Measurements from ENCODE around the gene COL18A1. TPM values are rescaled to one million over a fixed set of nuclear protein-coding genes. Genes with fewer than 3 reads are reported as not detected.
A peak's percentile ranks its signal among the peaks of the same experiment; 100 is the strongest.

The COL18A1 gene
- total and polyA plus RNA-seq, 2 donors from 2014 or later, result 150 to 316 TPM

DNA sequence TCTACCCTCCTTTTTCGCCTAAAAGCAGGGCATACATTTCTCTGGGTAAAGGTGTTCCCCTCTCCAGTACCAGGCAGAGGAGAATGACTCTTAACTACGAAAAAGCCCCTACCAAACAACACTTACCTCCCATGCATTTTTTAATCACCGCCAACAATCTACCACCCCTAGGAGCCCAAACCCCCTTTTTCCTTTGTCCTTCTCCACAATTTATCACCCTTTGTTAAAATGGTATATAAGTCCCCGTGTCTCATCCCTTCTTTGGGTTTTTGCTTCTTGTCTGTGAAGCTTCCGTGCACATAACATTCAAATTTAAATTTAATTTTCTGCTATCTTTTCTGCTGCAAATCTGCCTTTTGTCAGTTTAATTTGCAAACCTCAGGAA is 27.6 kb upstream of the COL18A1 start:
- Histone ChIP-seq H3K9me3 (ENCODE audit: control insufficient read depth in 2 of 3, insufficient read depth in 1 of 3, low read length in 3 of 3) (no peaks in the 10 kb centered on the region), H3K4me1 (ENCODE audit: control insufficient read depth in 2 of 3, insufficient read depth in 2 of 3, low read depth in 1 of 3, low read length in 3 of 3) (peaks cover 0 to 6% (median 5%) of the 10 kb centered on the region in 3 donors), H3K9ac (ENCODE audit: low read length in 3 of 3) (no peak overlapping the region), H3K27ac (ENCODE audit: low read depth in 2 of 2, low read length in 2 of 2) (no peak overlapping the region), H3K36me3 (ENCODE audit: control insufficient read depth in 2 of 3, insufficient read depth in 3 of 3, low read length in 3 of 3) (no peaks in the 10 kb centered on the region), H3K27me3 (ENCODE audit: control insufficient read depth, insufficient read depth, low read length) (no peaks in the 10 kb centered on the region), H3K4me3 (ENCODE audit: low read length in 3 of 3) (no peak overlapping the region)
- DNase-seq, result no peak
- intact Hi-C loops (cut with DNase I), result no loop called here
- no peak for FAIRE-seq
- TF ChIP-seq, protein P1, sequence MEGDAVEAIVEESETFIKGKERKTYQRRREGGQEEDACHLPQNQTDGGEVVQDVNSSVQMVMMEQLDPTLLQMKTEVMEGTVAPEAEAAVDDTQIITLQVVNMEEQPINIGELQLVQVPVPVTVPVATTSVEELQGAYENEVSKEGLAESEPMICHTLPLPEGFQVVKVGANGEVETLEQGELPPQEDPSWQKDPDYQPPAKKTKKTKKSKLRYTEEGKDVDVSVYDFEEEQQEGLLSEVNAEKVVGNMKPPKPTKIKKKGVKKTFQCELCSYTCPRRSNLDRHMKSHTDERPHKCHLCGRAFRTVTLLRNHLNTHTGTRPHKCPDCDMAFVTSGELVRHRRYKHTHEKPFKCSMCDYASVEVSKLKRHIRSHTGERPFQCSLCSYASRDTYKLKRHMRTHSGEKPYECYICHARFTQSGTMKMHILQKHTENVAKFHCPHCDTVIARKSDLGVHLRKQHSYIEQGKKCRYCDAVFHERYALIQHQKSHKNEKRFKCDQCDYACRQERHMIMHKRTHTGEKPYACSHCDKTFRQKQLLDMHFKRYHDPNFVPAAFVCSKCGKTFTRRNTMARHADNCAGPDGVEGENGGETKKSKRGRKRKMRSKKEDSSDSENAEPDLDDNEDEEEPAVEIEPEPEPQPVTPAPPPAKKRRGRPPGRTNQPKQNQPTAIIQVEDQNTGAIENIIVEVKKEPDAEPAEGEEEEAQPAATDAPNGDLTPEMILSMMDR (IDR thresholded peaks at IDR 0.05; ENCODE audit: borderline replicate concordance, extremely low read depth, insufficient read depth), result no peak

DNA sequence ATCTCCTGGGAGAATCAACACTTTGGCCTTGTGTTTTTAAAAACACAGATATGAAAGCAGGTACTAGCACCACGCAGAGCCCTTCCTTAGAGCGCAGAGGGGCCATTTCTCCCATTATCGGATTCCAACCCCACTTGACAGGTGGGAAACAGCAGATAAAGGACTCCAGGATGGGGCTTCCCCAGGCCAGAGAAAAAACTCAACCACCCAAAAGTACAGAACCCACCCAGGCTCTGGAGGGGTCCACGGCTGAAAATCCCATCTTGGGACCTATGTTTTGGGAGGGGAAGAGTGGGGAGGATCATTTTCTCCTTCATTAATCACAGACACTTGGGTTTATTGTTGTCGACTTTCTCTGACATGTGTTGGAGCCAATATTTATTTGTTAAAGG is 27.1 kb upstream of the COL18A1 start:
- TF ChIP-seq, protein P1 (IDR thresholded peaks at IDR 0.05; ENCODE audit: borderline replicate concordance, extremely low read depth, insufficient read depth), result no peak

DNA sequence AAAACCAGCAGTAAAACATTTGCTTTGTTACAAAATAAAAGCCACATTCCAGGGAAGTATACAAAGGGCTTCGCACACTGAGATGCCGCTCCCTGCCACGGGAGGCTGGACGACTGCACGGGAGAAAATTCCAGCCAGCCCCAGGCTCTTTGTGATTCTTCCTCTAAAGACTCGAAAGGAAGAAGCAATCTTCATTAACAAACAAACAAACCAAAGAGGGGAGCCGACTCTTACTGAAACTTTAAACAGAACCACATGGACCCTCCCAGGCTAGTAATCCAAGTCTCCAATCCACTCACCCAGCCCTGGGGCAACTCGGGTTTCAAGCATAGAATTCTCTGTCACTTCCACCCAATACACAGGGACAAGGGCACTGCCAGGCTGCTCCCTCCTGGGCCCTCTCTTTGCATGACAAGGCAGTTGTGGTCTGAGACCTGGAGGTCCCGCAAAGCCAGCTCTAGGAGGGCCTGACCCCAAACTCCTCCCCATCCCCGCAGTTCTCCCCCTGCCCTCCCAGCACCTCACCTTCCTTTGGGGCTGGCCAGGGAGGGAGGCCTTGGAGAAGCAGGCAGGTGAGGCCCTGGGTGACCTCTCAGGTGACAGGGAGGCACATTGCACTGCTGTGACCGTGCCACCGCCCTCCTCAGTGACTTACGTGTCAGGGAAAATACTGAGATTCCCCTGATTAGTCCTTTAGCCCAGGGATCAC is 26.6 kb upstream of the COL18A1 start:
- Histone ChIP-seq H3K27ac (ENCODE audit: low read depth in 2 of 2, low read length in 2 of 2) (peak overlapping the region in 1 of 2 donors; percentile 33), H3K27me3 (ENCODE audit: control insufficient read depth, insufficient read depth, low read length) (no peaks in the 10 kb centered on the region)

More for the DNA sequence above, 27.1 kb upstream of the COL18A1 start:
- Histone ChIP-seq H3K27me3 (ENCODE audit: control insufficient read depth, insufficient read depth, low read length) (no peaks in the 10 kb centered on the region), H3K9me3 (ENCODE audit: control insufficient read depth in 2 of 3, insufficient read depth in 1 of 3, low read length in 3 of 3) (no peaks in the 10 kb centered on the region), H3K4me1 (ENCODE audit: control insufficient read depth in 2 of 3, insufficient read depth in 2 of 3, low read depth in 1 of 3, low read length in 3 of 3) (peaks cover 0 to 6% (median 5%) of the 10 kb centered on the region in 3 donors), H3K36me3 (ENCODE audit: control insufficient read depth in 2 of 3, insufficient read depth in 3 of 3, low read length in 3 of 3) (no peaks in the 10 kb centered on the region), H3K27ac (ENCODE audit: low read depth in 2 of 2, low read length in 2 of 2) (peak overlapping the region in 1 of 2 donors; percentile 33), H3K9ac (ENCODE audit: low read length in 3 of 3) (no peak overlapping the region), H3K4me3 (ENCODE audit: low read length in 3 of 3) (no peak overlapping the region)
- intact Hi-C loops (cut with DNase I), result no loop called here
- FAIRE-seq (no peak), DNase-seq (peak in 2 of 5 donors; percentile 15 to 39)

More for the DNA sequence above, 26.6 kb upstream of the COL18A1 start:
- no peaks in the 10 kb centered on the region for H3K36me3 ChIP-seq (ENCODE audit: control insufficient read depth in 2 of 3, insufficient read depth in 3 of 3, low read length in 3 of 3)
- no peak overlapping the region for H3K4me3 ChIP-seq (ENCODE audit: low read length in 3 of 3)
- peak; percentile 57 to 79 (median 72) for DNase-seq
- no peaks in the 10 kb centered on the region for H3K9me3 ChIP-seq (ENCODE audit: control insufficient read depth in 2 of 3, insufficient read depth in 1 of 3, low read length in 3 of 3)
- FAIRE-seq, result no peak
- TF ChIP-seq, protein P1 (IDR thresholded peaks at IDR 0.05; ENCODE audit: borderline replicate concordance, extremely low read depth, insufficient read depth), result no peak
- H3K4me1 ChIP-seq (ENCODE audit: control insufficient read depth in 2 of 3, insufficient read depth in 2 of 3, low read depth in 1 of 3, low read length in 3 of 3), result peaks cover 0 to 6% (median 5%) of the 10 kb centered on the region in 3 donors
- no peak overlapping the region for H3K9ac ChIP-seq (ENCODE audit: low read length in 3 of 3)
- intact Hi-C loops (cut with DNase I), result no loop called here

All from kidney (tissue), 14 donors.